ENCODE data around the gene ADGRG2. TPM values are rescaled to one million over a fixed set of nuclear protein-coding genes. Genes with fewer than 3 reads are reported as not detected.
"Not testable (repeated sequence)": the region's sequence is repeated elsewhere in the genome, so short reads cannot be mapped to it uniquely, and the experiment has no call there.

Gene ADGRG2
- total RNA-seq, 2 donors from 2014 or later, result 0.11 TPM; not detected in 1

DNA sequence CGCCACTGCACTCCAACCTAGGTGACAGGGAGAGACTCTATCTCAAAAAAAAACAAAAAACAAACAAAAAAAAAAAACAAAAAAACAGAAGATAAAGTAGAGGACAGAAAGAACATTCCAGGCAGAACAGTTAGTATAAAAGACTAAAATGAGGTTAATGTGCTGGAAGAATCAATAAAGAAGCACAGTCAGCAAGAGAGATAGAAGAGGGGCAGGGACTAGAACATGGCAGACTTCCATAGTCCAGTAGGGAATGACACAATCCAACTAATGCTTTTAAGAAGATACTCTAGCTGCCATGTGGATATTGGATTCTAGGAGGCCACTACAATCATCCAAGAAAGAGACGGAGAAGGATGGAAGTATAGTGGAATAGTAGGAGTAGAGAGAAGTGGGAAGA lies 11.6 kb downstream of the ADGRG2 start:
- DNase-seq (ENCODE audit: low spot score) (no peak), ATAC-seq (no peak)
- Mint-ChIP-seq H3K9me3 (no peaks in the 10 kb centered on the region), H3K27ac (no peak overlapping the region), H3K4me3 (no peak overlapping the region), H3K27me3 (peaks cover 40 to 53% of the 10 kb centered on the region in 2 donors), H3K36me3 (no peaks in the 10 kb centered on the region), H3K4me1 (ENCODE audit: low read depth in 2 of 2) (no peaks in the 10 kb centered on the region)

DNA sequence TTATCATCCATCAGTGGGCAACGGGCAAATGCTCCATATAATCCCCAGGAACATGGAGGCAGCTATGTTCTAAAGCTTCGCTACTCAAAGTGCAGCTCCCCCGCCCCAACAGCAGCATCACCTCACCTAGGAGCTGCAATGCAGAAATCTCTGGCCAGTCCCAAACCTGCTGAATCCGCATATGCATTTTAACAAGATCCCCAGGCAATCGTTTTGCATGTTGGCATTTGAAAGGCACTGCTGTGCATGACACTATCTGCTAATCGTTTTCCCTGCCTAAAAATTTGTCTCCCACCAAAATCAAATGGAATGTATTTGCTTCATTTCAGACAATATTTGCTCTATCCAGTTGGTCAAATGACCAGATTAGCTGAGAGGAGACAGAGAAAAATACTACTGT lies 15.2 kb downstream of the ADGRG2 start:
- Mint-ChIP-seq H3K27ac (no peak overlapping the region), H3K27me3 (peaks cover 35 to 45% of the 10 kb centered on the region in 2 donors), H3K4me3 (no peak overlapping the region), H3K9me3 (no peaks in the 10 kb centered on the region), H3K36me3 (no peaks in the 10 kb centered on the region), H3K4me1 (ENCODE audit: low read depth in 2 of 2) (no peaks in the 10 kb centered on the region)
- DNase-seq (ENCODE audit: low spot score) (no peak), ATAC-seq (no peak)

DNA sequence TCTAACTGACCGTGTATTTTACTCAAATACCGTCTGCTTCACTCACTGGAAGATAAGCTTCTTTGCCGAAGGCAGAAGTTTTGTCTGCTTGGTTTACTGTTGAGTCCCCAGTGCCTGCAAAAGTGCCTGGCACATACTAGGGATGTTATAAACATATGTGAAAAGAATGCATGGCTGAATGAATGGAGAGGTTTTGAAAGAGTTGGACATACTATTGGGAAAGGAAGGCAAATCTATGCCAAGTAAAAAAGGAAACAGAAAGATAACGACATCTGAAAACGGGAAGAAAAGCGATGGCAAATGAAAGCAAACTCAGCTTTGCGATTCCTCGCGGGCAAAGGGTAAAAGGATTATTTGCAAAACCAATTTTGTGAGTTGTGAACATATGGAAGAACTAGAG lies 21.7 kb downstream of the ADGRG2 start:
- Mint-ChIP-seq H3K4me3 (no peak overlapping the region), H3K27me3 (peaks cover 0 to 2% of the 10 kb centered on the region in 2 donors), H3K27ac (no peak overlapping the region), H3K4me1 (ENCODE audit: low read depth in 2 of 2) (no peaks in the 10 kb centered on the region), H3K9me3 (no peaks in the 10 kb centered on the region), H3K36me3 (no peaks in the 10 kb centered on the region)
- DNase-seq (ENCODE audit: low spot score) (no peak), ATAC-seq (no peak)

- Mint-ChIP-seq H3K4me3 (no peak overlapping the region), H3K36me3 (no peaks in the 10 kb centered on the region), H3K27me3 (peaks cover 0 to 5% of the 10 kb centered on the region in 2 donors), H3K27ac (no peak overlapping the region), H3K9me3 (no peaks in the 10 kb centered on the region), H3K4me1 (ENCODE audit: low read depth in 2 of 2) (no peaks in the 10 kb centered on the region)
- DNase-seq (ENCODE audit: low spot score), result no peak
- ATAC-seq, result no peak
Measured at GRCh38 chrX:19097553-19098283, 24.6 kb downstream of the ADGRG2 start.

DNA sequence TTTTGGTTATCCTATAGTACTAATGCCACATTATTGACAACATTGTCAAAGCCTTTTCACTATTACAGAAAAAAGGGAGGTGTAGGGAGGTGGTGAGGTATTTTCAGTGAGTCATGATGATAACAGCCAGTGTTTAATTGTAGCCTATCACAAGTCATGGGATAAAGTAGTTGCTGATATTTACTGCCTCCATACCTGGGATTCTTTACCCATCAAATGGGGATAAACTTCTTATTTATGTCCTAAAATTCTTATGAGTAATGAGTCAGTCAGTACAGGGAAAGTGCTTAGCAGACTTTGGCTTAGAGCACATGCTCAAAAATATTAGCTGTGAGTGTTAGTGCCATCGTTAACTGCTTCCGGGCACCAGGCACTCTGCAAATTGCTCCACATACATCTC lies 25.7 kb downstream of the ADGRG2 start:
- H3K36me3 Mint-ChIP-seq, result no peaks in the 10 kb centered on the region
- peaks cover 4% of the 10 kb centered on the region for H3K9me3 Mint-ChIP-seq
- DNase-seq (ENCODE audit: low spot score) (no peak), ATAC-seq (no peak)
- H3K27ac Mint-ChIP-seq, result no peak overlapping the region
- no peak overlapping the region for H3K4me3 Mint-ChIP-seq
- H3K4me1 Mint-ChIP-seq (ENCODE audit: low read depth in 2 of 2), result no peaks in the 10 kb centered on the region
- peaks cover 0 to 5% of the 10 kb centered on the region in 2 donors for H3K27me3 Mint-ChIP-seq

- no peak for ATAC-seq
- H3K36me3 Mint-ChIP-seq, result peaks cover 5% of the 10 kb centered on the region
- H3K27ac Mint-ChIP-seq, result no peak overlapping the region
- no peaks in the 10 kb centered on the region for H3K4me1 Mint-ChIP-seq (ENCODE audit: low read depth in 2 of 2)
- H3K27me3 Mint-ChIP-seq, result peaks cover 0 to 9% of the 10 kb centered on the region in 2 donors
- peaks cover 4% of the 10 kb centered on the region for H3K9me3 Mint-ChIP-seq
- no peak for DNase-seq (ENCODE audit: low spot score)
- no peak overlapping the region for H3K4me3 Mint-ChIP-seq
Measured at GRCh38 chrX:19094654-19095053, 27.6 kb downstream of the ADGRG2 start.

GRCh38 chrX:19091596-19091995 lies 30.7 kb downstream of the ADGRG2 start:
- Mint-ChIP-seq H3K9me3 (peaks cover 4% of the 10 kb centered on the region), H3K4me1 (ENCODE audit: low read depth in 2 of 2) (no peaks in the 10 kb centered on the region), H3K27me3 (peaks cover 0 to 9% of the 10 kb centered on the region in 2 donors), H3K36me3 (peaks cover 7% of the 10 kb centered on the region), H3K4me3 (no peak overlapping the region), H3K27ac (no peak overlapping the region)
- ATAC-seq (no peak), DNase-seq (ENCODE audit: low spot score) (no peak)

- Mint-ChIP-seq H3K4me3 (no peak overlapping the region), H3K4me1 (ENCODE audit: low read depth in 2 of 2) (no peaks in the 10 kb centered on the region), H3K27ac (no peak overlapping the region), H3K9me3 (peaks cover 4% of the 10 kb centered on the region), H3K27me3 (peaks cover 0 to 9% of the 10 kb centered on the region in 2 donors), H3K36me3 (peaks cover 7% of the 10 kb centered on the region)
- DNase-seq (ENCODE audit: low spot score) (no peak), ATAC-seq (no peak)
Measured at GRCh38 chrX:19089555-19090040, 32.7 kb downstream of the ADGRG2 start.

DNA sequence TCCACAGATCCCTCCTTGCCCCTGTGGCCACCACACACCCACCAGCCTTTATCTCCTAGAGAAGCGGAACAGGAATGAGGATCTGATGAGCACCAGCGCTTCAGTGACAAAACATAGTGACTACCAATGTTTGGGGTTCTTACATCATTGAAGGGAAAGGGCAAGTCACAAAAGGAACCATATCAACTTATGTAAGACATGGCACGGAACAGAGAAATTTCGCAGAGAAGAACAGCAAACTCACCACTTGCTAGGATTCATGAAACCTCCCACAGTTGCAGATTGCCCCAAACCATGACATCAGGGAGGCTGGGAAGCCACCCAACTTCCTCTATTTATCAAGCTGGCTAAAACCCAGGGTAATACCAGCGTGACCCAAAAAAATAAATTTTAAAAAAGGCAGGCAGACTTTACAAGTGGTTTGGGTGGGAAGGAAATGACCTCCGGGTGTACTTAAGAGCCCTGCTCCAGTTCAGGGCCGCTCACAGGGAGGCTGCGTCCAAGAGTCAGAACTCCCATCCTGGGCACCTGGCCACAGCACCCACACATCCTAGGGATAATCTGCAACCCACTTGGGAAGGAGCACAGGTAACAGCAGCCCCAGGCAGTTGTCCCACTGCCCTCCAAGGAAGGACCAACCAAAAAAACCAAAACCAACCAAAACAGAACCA lies 36.0 kb downstream of the ADGRG2 start:
- H3K4me1 Mint-ChIP-seq (ENCODE audit: low read depth in 2 of 2), result no peaks in the 10 kb centered on the region
- H3K4me3 Mint-ChIP-seq, result no peak overlapping the region
- peaks cover 0 to 13% of the 10 kb centered on the region in 2 donors for H3K27me3 Mint-ChIP-seq
- DNase-seq (ENCODE audit: low spot score) (no peak), ATAC-seq (no peak)
- no peak overlapping the region for H3K27ac Mint-ChIP-seq
- no peaks in the 10 kb centered on the region for H3K9me3 Mint-ChIP-seq
- H3K36me3 Mint-ChIP-seq, result peaks cover 7% of the 10 kb centered on the region

- no peak overlapping the region for H3K4me3 Mint-ChIP-seq
- H3K27ac Mint-ChIP-seq, result no peak overlapping the region
- ATAC-seq (no peak), DNase-seq (ENCODE audit: low spot score) (no peak)
- no peaks in the 10 kb centered on the region for H3K4me1 Mint-ChIP-seq (ENCODE audit: low read depth in 2 of 2)
- H3K9me3 Mint-ChIP-seq, result no peaks in the 10 kb centered on the region
- H3K36me3 Mint-ChIP-seq, result peaks cover 7% of the 10 kb centered on the region
- peaks cover 0 to 10% of the 10 kb centered on the region in 2 donors for H3K27me3 Mint-ChIP-seq
Measured at GRCh38 chrX:19085666-19086065, 36.6 kb downstream of the ADGRG2 start.

DNA sequence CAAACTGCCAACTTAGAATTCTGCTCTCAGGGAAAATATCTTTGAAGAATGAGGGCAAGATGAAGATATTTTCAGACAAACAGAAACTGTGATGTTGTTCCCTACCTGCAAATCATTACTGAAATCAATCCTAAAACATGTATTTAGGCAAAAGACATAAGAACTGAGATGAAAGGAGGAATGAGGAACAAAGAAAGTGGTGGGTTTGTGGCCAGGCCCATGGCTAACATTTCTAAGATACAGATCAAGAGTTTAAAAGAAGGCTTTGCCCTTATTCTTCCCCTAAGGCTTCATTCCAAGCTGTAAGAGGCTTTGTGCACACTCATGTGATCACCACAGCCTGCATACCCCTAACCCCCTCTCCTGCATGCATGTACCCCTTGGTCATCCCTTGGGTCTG lies 46.5 kb downstream of the ADGRG2 start:
- Mint-ChIP-seq H3K4me3 (no peak overlapping the region), H3K9me3 (no peaks in the 10 kb centered on the region), H3K27ac (no peak overlapping the region), H3K4me1 (ENCODE audit: low read depth in 2 of 2) (no peaks in the 10 kb centered on the region), H3K36me3 (no peaks in the 10 kb centered on the region), H3K27me3 (peaks cover 0 to 9% of the 10 kb centered on the region in 2 donors)
- ATAC-seq, result no peak
- no peak for DNase-seq (ENCODE audit: low spot score)

GRCh38 chrX:19072372-19072771 lies 49.9 kb downstream of the ADGRG2 start:
- Mint-ChIP-seq H3K27ac (no peak overlapping the region), H3K4me1 (ENCODE audit: low read depth in 2 of 2) (no peaks in the 10 kb centered on the region), H3K9me3 (no peaks in the 10 kb centered on the region), H3K27me3 (peaks cover 0 to 8% of the 10 kb centered on the region in 2 donors), H3K36me3 (no peaks in the 10 kb centered on the region), H3K4me3 (no peak overlapping the region)
- no peak for DNase-seq (ENCODE audit: low spot score)
- no peak for ATAC-seq

GRCh38 chrX:19070555-19070994 lies 51.7 kb downstream of the ADGRG2 start:
- no peak for ATAC-seq
- Mint-ChIP-seq H3K27me3 (peaks cover 0 to 10% of the 10 kb centered on the region in 2 donors), H3K4me3 (no peak overlapping the region), H3K9me3 (no peaks in the 10 kb centered on the region), H3K27ac (no peak overlapping the region), H3K4me1 (ENCODE audit: low read depth in 2 of 2) (no peaks in the 10 kb centered on the region), H3K36me3 (no peaks in the 10 kb centered on the region)
- DNase-seq (ENCODE audit: low spot score), result no peak

DNA sequence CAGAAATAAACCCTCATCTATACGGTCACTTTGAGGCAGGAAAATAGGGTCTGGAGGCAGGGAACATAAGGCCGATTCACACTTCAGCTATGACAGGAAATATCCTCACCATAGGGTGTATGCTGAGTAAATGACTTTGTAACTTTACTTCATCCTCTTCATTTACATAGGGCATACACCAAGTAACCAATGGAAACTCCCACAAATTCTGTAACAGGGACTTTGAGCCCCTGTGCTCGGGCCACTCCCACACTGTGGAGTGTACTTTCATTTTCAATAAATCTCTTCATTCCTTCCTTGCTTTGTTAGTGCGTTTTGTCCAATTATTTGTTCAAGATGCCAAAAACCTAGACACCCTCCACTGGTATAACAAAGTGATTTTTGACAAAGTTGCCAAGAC lies 55.3 kb downstream of the ADGRG2 start:
- not testable (repeated sequence) for DNase-seq (ENCODE audit: low spot score); H3K4me3 Mint-ChIP-seq; ATAC-seq; H3K36me3 Mint-ChIP-seq; H3K9me3 Mint-ChIP-seq; H3K27me3 Mint-ChIP-seq; H3K4me1 Mint-ChIP-seq (ENCODE audit: low read depth in 2 of 2); H3K27ac Mint-ChIP-seq
